ENCODE measurements around the gene TCF20.

The TCF20 gene

DNA sequence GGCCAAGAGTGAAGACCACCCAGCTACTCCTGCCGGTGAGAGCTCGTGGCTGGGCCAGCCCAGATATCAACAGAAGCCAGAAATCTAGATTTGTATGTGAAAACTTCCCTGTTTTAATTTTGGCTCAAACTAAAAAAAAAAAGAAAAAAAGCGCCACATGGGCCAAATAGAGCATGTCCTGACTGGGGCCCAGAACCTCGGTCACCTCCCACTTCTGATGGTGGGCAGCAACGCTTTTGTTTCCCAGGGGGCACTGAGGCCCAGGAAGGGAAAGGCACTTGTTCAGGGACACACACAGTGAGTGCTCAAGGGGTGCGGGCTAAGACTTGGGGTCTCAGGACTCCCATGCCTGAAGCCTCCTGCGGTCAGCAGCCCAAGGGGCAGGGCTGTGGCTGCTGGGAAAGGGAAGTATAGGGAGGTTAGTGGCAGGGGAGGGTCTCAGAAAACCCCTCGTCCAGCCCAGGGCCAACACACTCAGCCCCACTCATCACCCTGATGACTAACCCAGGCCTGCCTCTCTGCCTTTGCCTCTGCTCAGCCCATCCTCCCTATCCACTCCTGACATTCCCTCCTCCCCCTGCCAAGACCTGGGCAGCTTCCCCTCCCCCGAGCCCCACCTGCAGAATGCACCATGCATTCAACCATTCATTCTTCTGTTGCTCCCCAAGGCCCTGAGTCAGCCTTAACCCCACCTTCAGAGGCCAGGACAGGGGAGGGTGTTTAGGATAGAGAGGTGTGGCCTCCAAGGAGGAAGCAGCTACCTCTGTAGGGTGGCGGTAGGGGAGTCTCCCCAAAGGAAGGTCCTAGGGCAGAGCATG, 30.0 kb upstream of the TCF20 start:
- DNase-seq: peak in 1 of 2 experiments; percentile 35

DNA sequence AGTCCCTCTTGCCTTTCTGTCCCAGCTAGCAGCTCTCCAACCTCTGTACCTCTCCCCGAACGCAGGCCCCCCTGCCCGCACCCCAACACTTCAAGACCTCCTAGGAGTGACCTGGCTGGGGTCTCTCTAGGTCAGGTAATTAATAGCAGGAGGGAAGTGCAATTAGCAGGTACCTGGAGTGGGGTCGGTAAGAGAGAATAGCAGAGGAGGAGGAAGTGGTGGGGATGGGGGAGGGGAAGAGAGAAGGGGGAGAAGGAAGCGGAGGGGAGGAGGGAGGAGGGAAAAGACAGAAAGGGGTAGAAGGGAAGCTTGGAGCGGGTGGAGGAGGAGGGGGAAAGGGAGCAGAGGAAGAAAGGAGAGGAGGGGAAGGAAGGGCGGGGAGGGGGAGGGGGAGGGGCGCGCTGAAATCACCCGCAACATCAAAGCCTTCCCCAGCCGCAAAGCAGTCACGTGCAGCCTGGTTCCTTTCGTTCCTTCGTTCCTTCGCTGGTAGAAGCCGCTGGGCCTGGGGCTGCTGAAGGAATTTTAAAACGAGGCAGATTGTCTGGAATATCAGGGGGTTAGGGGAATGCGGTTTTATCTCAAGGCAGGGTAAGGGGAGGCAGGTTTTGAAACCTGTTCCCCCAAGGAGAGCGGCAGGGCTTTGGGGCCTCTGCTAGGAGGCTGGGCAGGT, 29.3 kb upstream of the TCF20 start:
- DNase-seq: peak; percentile 38 to 52

DNA sequence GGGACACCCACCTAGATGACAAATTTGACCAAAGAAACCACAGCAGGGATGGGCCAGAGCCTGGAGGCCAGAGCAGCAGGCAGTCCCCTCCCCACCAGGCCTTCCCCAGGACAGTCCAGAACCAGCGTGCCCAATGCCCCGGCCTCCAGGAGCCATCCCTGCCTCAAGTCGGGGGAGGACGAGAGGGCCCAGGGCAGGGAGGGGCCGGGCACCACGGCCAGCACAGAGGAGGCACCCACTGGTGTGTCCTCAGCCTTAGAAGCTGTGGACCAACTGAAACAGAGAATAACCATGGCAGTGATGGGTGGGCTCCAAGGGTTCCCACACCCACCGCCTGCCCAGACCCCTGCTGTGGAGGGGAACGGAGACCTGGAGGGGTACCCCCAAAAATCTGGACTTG, 28.3 kb upstream of the TCF20 start:
- no peak for DNase-seq

DNA sequence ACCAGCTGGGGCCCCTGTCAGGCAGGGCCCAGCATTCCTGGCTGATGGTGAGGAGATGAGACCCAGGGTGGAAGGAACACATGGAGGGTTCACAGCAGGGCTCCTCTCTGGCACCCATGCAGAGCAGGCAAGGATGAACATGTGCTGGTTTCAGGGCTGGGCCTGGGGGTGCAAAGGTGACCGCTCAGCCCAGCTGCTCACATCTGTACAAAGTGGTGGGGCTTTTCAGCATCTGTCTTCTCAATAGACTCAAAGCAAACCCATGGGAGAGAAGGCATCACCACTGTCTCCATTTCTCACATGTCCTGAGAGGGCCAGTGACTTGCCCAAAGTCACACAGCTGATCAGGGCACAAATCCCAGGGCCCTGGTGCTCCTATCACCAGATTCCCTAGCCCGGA, 27.3 kb upstream of the TCF20 start:
- DNase-seq: no peak

DNA sequence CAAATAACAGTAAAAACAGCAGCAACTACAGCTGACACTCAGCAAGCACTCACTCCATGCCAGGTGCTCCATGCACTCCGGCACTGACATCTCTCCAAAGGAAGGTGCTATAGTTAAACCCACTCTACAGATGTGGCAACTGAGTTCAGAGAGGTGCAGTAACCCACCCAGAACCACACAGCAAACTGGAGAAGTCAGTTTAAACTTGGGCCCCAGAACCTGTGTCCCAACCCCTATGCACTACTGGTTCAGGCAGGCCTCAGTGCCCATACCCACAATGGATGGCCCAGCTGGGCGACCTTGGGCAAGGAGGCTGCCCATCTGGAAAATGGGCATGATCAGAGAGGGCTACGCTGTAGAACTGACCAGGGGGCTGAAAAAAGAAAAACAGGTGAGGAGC, 26.4 kb upstream of the TCF20 start:
- DNase-seq: no peak

DNA sequence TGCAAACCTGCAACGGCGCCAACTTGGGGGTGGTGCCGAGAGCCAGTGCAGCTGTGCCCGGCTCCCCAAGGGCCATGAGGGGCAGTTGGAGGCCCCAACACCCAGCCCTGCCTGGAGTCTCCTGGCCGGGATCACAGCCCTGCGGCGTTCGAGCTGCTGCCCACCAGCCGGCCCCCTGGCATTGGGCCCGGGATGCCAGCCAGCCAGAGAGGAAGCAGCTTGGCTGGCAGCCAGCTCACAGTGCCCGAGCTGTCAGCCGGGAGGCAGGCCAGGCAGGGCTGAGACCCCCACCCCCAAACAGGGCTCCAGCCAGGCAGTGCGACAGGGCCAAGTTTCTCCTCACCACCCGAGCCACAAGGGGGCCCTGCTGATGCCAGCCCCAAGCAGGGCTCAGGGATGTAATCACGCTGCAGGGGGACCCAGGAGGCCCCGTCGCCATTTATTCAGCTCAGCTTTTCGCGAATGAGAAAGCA, 26.0 kb upstream of the TCF20 start:
- no peak for DNase-seq

DNA sequence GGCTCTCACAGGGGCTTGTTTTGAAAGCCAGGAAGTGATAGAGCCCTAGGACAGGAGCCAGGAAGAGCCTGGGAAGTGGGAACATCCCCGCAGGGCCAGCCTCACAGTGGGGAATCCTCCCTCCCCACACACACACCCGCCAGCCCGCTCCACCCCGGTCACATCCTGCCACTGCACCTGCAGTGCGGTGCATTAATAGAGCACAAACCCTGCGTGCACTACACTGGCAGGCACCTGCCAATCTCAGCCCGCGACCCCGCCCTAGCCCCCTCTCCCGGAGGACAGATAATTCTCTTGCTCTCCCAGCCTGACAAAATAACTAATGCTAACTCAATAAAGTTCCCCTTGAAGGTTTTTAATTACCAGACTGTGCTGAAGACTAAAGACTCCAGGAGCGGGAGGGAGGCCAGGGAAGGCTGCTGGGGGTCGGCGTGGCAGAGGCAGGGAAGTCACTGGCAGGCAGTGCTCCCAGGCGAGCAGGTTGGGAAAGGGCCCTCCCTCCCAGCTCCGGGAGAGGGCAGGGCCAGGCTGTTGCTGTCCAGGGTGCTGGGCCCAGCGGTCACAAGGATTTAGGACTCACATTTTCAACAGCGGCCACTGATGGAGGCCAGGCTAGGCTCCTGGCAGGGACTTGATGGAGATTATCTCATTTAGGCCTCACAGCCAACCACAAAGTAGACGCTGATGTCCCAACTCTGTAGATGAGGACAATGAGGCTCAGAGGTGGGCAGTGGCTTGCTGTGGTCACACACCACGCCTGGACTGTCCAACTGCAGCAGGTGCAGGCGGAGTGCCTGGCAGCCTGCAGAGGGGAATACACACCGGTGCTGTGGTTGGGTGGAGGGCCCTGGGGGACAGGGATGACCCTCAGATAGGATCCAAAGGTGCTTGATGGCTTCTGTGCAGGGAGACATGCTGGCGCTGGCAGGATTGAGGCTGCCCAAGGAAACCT, 23.9 kb upstream of the TCF20 start:
- DNase-seq: peak in 1 of 2 experiments; percentile 27

DNA sequence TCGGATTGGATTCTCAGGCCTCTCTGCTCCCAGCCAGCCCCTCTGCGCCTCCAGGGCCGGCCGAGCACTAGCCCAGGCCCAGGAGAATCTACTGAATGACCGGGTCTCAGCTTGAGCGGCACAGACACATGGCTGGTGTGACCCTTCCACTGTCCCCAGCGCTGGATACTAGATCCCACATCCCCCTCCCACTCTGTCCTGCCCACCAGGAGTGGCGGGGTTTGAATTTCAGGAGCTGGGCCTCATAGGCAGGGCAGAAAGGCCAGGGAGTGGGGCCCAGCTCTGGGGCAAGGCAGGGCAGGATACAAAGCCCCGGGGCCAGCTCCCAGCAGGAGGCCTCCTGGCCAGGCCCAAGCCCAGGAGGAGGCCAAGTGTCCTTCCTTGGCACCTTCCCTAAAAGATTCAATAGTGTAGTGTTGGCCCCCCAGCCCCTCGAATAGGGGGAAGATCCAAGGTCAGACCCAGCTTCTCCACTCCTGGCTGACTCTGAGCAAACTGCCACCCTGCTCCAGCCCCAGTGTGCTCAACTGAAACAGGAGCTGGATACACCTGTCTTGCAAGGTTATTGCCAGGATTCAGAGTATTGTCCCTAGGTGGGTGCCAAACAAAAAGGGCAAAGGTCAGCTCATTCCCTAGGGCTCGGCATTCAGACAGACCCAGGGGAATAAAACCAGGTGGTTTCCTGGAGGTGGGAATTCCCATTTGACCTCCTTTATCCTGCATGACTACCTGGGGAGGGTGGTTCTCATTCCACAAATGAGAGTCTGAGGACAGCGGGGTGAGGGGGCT, 22.5 kb upstream of the TCF20 start:
- DNase-seq: no peak

DNA sequence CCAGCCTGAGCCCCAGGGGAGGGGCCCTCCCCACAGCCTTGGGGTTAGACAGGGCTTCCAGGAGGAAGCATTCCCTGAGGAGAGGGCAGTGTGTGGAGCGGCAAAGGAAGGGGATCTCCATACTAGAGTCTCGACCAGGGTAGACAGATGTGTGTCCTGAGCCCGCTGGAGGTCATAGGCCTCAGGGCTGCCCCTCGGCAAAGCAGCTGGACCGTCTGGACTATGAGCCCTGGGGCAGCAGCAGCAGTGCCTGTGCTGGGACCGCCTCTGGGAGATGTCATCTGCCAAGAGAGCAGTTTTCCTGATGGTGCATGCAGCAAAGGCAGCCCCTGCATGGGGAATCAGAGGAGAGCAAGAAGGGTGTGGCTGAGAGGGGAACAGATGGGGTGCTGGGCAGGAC, 20.8 kb upstream of the TCF20 start:
- DNase-seq: no peak

DNA sequence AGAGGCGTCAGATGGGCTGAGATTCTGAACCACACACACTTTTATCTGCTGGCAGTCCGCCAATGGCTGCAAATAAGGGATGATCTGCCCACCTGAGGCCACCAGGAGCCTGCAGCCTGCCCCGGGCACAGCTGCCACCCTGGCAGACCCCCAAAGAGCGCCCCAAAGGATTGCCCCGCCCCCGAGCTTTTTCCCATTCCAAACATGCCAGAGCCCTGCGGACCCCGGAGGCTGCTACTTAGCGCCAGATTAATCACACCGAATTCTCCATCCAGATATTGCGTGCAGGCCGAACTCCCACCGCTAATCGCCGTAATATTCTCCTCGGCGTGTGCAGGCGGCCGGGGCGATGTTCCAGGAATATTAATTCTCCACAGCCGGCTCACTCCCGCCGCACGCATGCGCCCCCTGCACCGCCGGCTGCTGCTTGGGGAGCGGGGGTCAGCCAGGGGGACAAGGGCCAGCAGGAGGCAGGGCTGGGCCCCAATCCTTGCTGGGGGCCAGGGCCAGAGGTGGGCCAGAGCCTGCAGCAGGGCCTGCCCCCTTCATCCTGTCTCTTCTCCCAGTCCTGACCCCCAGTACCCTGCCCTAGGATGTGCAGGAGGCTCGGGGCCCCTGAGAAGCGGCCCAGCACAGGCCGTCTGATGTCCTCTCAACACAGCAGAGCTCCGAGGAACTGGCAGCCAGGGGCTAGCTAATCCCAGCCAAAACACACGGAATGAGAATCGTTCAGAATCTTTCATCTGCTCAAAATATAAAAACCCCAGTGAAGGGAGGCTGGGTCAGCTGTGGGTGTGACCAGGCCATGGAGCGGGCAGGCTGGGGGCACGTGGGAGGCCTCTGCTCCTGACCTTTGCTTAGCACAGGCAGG, 19.5 kb upstream of the TCF20 start:
- no peak for DNase-seq

DNA sequence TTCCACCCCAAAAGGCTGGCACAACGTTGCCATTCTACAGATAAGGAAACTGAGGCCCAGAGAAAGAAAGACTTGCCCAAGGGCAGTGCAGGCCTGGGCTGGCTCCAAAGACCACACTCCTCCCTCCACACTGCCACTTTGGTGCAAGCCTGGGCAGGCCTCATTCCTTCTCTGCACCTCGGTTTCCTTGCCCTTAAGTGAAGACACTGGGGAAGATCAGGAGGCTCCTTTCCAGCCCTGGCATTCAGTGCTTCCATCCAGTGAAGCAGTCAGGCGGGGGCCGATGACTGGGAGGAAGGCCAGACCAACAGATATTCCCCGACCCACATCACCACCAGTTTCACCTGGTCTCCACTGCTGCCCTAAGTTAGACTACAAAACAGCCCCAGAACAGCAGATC, 18.3 kb upstream of the TCF20 start:
- DNase-seq: no peak

DNA sequence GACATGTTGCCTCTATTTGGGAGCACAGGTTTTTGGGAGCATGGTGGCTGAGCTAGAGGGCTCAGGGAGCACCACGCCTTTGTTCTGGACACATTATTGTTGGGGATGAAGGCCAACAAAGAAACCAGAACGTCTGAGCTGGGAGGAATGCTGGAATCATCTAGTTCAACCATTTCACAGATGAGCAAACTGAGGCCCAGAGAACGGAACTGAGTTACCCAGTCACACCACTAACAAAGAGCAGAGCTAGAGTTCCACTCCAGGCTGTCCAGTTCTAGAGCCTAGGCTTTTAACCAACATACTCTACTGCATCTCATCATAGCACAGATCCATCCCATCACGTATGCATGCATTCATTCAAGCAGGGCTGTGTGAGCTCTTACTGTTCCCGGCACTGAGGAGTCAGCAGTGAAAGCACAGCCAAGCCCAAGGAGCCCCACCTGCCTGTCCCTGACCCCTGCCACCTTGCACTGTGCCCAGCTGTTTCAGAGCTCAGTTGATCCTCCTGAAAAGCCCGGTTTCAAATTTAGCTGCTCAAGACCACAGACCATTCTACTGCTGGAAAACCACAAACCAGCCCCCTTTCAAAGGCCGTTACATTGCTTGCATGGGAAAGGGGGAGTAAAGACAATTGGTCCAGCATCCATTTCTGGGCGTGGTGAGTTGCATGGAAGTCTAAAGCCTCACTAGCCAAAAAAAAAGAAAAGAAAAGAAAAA, 16.9 kb upstream of the TCF20 start:
- no peak for DNase-seq

DNA sequence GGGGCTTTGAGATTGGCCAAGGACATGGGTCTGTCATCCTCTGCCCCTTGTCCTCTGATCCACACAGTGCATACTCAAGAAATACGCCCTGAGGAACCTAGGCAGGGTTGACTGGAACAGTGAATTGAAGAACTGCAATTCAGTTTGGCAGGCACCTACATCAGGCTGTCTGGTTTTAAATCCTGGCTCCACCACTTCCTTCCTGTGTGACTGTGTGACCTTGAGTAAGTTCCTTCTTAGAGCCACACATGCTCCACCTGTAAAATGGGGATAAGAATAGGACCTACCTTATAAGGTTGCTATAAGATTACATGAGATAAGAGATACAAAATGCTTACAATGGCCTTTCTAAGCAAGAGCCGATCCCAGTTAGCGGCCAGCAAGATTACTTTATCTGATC, 15.8 kb upstream of the TCF20 start:
- DNase-seq: no peak

DNA sequence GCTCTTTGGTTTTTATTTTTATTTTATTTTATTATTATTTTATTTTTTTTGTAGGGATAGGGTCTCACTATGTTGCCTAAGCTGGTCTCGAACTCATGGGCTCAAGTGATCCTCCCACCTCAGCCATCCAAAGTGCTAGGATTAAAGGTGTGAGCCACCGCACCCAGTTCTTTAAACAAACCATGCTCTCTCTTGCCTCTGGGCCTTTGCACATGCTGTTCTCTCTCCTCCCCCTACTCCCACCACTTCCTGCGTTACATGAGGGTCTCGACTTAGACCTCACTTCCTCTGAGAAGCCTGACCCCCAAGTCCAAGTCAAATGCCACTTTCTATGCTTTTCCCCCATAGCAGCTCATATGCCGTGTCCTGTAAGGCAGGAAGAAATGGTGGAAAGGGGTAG, 15.2 kb upstream of the TCF20 start:
- DNase-seq: no peak

DNA sequence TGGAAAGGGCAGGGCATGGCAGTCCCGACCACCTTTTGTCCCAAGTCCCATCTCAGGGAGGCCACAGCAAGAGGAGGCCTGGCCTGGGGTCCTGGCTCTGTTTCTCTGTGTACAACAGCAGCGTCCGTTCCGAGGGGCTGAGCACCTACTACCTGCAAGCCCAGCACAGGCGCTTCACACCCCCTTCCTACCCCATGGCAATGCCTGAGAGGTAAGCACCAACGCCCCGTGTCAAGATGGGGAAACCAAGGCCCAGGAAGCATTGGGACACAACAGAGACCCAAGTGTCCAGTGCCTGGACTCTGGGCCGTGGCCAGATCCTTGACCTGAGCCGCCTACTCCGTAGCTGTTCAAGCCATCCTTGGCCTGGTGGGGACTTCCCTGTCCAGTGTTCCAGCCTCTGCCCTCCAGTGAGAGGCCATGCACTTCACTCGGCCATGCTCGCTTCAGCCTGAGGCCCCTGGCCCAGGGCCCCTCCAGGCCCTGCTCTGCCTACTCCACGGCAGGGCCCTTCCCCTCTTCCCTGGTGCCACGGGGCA, 14.3 kb upstream of the TCF20 start:
- DNase-seq: no peak

DNA sequence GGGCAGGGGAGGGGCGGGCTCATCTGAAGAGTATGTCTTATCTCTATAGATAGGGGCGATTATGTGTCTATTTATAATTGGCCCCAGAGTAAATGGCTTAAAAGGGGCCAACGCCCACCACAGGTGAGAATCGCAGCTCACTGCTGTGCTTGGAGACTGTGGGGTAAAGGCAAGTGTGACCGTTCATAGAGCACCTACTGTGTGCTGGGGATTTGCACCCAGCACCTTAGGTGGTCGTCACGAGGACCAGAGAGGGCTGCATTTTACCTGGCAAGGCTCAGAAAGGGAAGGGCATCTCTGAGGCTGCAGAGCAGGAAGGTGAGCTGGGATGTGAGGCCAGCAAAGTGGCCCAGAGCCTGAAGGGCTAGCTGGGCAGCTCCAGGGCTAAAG, 13.7 kb upstream of the TCF20 start:
- DNase-seq: no peak

DNA sequence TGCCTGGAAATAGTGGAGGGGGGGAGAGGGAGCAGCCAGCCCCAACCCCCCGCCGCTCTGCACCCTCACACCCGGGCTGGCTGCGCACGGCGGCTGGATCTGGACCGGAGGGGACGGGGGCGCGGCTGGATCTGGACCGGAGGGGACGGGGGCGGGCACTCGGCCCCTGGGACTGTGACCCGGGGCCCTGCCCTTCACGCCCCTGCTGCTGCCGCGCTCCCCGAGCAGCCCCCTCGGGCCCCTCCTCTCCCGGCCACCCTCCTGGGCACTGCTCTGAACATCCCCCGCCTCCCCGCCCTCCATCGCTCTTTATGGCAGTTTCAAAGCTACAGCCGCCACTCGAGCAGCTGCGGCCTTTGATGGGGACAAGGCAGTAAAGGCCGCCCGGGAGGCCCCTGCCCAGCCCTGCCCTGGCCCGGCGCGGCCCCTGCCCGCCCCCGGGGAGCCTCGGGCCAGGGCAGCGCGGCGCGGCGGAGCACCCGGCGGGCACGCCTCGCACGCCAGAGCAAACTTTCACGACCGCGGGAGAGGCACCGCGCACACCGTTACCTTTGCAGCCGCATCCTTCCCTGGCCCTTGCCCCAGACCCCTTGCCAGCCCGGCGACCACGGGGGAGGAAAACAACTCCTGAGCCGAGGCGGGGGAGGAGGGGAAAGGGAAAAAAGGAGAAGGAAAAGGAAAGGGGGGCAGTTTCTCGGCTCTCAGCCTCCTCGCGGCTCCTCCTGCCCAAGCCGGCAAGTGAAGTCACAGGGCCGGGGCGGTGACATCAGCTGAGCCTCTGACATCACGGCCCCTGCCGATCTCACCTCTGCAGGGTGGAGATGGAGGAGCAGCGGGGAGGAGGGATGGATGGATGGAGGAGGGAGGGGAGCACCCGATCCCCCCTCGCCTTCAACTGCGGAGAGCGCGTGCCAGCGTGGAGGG, 13.1 kb upstream of the TCF20 start:
- DNase-seq: peak; percentile 42 to 53

DNA sequence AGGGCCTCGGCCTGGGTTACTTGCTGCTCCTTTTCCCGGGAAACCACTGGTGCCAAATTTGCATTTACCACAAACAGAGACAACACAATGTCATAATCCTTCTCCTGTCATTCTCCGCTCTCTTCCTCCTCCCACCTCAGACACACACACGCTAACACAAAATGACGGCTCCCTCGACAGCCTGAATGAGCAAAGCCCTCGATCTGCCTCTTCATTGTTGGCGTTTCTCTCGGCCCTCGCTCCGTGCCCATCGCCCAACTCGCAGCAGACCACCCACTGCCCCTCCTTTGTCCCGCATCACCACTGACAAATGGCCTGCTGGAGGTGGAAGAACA, 12.5 kb upstream of the TCF20 start:
- no peak for DNase-seq

DNA sequence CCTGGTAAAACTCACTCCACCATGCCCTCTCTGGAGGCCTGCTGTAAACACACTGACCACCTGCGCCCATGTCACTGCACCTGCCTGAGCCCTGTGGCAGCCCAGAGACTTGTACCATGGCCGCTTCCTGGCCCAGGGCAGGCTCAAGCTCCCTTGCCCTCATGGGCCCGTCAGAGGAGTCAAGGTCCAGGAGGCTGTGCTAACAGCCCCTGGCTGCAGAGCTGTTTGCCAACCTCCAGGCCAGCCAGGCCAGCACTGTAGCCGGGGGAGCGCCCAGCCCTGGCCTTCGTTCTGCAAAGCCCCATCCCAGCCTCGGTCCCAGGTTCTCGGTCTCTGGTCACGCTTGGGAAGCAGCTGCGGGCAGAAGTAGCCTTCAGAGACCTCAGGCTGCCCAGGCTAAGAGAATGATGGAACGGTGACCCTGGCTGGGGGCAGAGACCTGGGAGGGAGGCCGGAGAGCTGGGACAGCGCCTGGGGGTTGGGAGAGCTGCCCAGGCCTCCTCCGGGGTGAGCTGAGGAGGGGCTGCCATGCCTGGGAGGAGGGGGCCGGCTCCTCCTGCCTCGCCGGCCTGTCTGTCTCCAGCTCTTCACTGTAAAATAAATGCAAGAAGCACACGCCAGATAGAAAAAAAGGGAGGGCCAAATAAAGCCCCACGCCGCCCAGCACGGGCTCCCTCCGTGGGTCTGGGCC, 11.9 kb upstream of the TCF20 start:
- no peak for DNase-seq
